Stimulated activated CD8-positive, alpha-beta memory T cell treated with anti-CD3 and anti-CD28 coated beads, Interleukin-2, amount 100 ng/mL, for 1 hour (primary cell): Measurements from ENCODE around the gene CLSTN2.
"Not testable (repeated sequence)": the region's sequence is repeated elsewhere in the genome, so short reads cannot be mapped to it uniquely, and the experiment has no call there.

ENCODE experiments used
- DNase-seq, 2 donors: peaks; one replicate each; pipeline ENCODE4 v3.0.0-alpha.2; 2020; ENCODE audit warnings: low read depth in 2 of 2

Gene CLSTN2

DNA sequence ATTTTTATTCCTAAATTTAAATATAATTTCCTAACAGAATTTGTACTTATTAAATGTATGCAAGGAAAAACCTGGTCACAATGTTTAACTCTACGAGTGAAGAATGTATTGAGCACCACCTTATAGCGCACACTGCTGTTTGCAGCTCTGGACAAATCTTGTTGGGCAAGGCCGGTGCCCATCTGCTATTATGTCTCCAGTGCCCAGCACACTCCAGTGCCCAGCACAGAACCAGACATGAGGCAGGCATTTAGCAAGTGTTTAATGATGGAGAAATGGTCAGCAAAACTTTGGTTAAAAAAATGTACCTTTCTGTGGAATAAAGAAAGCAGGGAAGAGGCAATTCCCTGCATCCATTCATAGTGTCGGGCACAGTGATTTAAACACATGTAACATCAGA lies 488.2 kb downstream of the CLSTN2 start:
- DNase-seq: no peak

DNA sequence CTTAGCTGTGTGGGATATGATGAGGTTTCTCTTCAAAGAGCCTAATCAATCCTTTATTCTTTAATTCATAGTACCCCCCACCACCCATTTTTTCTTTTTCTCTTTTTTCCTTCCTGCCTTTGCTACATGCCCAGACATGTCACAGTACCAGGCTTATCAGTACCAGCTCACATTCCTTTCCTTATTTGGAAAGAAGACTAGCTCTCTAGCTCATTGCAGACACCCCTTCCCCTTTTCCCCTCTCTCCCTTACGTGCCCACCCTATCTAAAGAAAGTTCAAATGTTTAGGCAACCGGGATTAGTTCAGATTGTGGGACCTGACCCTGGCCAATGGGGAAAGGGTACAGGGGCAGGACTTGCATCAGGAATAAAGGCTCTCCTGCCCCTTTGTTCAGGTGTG lies 488.6 kb downstream of the CLSTN2 start:
- DNase-seq: not testable (repeated sequence)

DNA sequence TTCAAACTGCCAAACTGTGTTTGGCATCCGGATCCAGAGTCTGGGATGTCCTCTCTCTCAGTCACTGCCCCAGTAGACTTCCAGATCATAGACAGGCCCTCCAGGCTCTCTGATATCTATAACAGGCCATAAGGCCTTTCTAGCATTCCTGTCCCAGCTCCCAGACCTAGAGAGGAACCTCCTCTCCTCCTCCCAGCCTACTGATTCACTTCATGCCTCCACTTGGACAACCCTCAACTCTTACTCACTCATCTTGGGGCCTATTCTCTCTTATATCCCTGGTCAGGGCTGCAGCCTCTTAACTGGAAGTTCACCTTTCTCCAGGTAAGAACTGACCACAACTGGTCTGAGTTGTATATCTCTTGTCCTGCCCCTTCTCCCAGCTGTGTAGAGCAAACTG lies 489.2 kb downstream of the CLSTN2 start:
- no peak for DNase-seq

DNA sequence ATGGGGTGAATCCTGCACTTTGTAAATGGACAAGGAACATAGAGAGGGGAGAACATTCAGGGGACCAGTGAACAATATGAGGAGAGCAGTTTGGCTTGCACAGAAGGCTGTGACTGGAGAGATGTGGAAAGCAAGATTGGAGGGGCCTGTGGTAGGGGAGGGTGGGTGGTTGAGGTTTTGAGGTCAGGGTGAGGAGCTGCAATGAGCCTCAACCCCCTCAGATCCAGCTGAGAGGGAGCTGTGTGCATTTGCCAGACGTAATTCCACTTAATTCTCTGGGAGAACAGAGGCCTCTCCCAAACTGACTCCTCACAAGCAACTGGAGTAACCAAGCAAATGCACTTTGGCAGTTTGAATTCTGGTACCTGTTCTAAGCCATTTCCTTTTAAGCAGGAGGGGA lies 489.7 kb downstream of the CLSTN2 start:
- no peak for DNase-seq

DNA sequence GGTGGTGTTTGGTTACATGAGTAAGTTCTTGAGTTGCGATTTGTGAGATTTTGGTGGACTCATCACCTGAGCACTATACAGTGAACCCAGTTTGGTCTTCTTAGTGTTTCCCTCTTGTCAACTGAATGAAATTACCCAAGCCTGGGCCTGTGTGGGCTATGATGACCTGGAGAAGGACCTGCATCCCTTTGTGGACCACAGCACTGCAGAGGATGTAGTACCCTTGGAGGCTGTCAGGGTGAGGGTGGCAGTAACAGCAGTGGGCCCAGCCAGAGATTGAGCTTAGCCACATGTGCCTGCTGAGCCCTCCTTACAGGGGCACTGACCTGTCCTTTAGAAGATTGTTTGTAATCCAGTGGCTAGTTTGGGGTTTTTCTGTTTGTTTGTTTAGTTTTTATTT lies 492.8 kb downstream of the CLSTN2 start:
- no peak for DNase-seq

DNA sequence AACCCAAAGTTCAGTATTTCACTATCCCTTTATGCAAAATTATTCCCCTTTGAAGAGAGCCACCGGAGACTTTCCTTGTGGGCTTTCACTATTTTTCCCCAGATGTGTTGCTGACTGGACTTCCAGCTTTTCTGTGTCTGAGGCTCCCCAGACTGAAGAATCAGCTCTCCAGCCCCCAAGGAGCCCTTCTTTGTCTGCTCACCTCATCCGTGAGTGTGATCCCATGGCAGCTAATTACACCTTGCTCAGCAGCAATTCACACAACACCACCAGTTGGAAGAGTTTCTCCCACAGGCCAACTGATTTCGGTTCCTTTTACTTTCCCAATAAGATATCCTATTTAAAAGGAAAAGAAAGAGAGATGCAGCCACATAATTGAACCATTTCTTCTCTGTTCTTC lies 493.4 kb downstream of the CLSTN2 start:
- DNase-seq: no peak

DNA sequence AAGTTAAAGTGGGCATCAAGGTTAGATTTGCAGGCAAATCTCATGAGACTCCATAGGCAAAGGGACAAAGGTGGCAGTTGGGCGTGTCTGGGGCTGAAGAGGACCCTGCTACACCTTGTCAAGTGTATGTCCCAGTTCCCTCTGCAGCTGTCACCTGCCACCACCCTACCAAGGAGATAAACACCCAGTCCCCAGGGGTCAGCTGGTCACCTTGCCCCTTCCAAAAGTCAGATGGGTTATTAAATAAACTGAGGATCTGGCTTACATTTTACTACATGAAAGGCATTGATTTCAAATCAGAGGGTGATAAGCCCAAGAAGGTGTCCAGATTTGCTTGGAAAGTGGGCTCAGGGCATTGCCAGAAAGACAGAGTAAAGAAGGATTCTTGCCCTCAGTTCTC lies 494.8 kb downstream of the CLSTN2 start:
- DNase-seq: no peak

DNA sequence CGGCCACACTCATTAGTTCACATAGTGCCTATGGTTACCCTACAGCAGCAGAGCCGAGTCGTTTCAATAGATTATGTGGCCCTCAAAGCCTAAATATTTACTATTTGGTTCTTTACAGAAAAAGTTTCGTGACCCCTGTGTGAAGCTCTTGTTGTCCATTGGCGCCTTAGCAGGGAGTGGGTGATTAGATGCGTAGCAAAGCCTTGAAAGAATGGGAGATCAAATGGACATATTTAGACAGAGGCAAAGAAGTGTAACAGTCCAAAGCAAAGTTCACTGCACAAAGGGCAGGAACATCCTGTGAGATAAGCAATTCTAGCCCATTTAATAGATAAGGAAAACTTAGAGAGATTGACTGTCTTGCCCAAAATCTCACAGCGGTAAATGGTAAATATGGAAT lies 495.5 kb downstream of the CLSTN2 start:
- DNase-seq: no peak

DNA sequence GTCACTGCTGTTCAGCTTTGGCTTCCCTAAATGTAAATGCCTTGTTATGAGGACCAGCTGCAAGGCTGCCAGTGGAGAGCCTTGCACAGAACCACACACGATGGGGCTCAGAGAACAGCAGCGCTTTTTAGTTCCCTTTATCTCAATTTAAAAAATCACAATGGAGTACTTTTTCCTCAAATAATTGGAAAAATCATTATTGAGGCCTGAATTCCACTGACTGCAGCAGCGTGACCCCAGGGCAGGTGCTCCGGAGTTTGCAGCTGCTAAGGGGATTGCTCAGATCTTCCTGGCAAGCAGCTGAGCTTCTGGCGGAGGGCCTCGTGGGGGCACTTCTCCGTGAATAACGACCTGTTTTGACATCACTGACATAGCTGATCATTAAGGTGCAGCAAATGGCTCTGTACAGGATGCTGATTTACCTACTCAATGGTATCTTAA lies 497.3 kb downstream of the CLSTN2 start:
- no peak for DNase-seq

DNA sequence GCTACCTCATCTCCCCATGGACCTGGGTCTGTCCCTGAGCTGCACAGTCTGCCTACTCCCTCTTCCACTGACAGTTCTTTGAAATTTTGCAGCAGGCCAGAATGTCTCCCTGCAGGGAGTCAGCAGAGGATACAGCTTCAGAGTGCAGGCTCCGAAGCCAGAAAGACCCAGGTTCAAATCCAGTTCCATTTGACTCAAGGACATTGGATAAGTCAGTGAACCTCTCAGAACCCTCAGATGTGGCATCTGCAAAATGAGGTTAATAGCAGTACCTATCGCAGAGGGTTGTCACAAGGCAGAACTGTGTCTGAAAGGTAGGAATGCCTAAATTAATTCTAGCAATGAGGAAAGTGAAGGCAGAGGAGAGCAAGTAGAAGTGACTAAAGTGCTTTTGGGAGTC lies 498.4 kb downstream of the CLSTN2 start:
- DNase-seq: no peak

DNA sequence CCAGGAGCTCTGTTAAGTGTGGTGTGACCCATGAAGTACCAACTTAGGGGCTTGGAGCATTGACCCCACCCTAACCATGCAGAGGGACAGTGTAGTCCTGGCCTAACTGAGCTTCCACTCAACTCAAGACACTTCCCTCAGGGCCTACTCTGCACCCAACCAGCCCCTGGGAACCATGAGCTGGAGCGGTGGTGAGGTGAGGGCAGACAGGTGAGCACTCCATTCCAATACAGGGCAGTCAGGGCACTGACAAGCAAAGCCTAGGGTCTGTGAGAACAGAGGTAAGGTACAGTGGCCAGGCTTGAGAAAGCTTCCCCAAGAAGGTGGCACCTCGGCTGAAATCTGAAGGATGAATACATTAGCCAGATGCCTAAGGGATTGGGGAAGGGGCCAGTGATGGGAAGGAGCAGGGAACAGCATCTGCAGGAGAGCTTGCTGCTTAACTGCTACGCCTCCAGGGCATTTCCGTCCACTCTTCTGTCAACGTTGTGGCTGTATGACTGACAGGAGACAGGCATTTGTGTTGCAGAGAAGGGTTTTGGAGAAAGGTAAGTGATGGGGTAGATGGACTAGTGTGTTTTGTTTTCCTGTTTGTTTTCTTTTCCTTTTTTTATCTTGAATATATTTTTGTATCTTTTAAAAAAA lies 499.4 kb downstream of the CLSTN2 start:
- no peak for DNase-seq

DNA sequence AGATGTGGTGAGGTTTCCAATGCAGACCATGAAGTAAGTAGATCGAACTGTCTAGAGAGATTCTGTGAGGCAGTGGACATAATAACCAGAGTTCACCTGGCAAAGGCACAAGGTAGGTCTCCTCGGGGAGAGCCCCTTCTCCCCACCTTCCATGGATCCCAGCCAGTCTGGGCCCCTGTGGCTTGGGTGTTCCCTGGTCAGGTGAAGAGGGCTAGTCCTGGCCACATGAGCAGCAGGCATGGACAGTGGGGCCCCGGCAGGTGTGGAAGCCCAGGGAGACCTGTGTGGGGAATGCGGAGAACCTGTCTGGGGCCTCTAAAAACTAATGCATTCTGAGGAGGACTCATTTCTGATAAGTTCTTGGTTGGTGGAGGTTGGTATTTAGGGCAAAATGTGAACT lies 501.4 kb downstream of the CLSTN2 start:
- DNase-seq: no peak

DNA sequence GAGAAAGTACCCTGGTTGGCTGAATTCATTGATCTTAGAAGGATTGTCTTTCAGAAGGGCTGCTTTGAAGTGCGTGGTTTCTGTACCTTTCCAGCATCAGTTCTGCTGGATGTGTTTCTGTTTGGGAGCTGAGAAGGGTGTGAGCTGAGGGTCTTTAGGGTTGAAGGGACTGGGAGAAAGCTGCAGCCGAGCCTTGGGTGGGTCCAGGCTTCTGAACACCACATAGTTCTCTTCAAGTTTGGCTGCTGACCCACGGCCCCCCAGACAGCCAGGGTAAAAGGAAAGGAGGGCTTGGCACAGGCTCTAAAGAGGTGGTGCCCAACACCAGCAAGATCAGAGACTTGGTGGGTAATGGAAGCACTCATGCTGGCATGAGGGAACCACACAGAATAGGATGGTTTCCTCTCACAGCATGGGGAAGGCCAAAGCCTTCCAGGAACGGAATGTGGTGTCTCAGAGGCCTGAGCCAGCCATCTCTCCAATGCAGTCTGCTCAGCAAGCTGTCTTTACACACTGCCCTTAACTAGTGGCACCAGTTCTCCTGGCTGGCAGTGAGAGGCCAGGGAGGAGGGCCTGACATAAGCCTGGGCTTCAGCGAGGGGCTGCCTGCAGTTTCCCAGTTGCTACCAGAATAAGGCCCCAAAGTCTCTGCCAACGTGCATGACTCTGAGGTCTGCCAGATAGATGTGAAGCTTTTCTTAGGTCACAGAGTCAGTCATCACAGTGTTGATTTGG lies 503.9 kb downstream of the CLSTN2 start:
- no peak for DNase-seq

DNA sequence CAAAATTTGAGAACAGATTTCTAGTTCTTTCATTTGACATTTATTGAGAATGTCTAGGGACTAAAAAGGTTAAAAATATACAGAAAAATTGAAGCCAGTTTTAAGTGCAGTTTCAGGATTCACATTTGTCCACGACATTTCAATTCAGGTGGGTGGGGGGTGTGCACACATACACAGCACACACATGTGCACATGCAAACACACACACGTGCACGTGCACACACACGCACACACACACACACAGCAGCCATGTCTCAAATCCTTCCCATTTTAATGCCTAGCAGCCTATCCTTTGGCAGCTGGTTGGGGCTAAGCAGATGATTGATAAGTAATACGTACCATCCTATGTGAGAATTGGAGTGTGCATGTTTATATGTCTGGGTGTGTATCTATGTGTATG lies 504.5 kb downstream of the CLSTN2 start:
- no peak for DNase-seq

DNA sequence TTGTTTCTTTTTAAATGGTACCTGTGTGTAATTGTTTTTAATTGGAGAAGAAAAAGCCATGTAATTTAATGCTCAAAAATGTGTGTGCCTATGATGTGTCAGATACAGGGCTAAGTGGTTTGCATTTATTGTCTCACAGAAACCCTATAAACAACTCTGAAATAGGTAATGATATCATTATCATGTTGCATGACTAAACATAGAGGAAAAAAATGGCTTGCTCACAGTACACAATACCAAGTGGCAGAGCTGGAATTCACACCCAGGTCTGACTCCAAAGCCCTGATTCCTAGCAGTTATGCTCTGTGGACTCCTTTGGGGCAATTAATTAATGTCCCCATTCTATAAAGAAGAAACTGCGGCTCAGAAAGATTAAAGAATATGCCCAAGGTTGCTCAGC lies 505.5 kb downstream of the CLSTN2 start:
- no peak for DNase-seq

DNA sequence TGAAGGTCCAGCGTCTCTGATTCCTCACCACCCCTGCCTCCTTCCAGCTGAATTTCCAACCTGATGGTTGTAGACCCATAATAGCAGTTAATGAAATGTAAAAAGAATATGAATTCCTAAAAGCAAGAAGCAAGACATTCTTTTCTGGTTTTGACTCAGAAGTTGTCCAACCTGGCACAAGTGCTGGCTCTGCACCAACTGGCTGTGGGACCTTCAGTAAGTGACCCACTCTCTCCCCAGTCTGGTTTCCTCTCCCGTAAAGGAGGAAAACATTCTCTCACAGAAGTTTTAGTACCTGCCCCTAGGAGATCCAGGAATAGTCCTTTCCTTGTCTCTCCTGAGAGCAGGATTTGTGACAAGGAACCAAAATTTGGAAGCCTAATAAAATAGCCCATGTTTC lies 506.0 kb downstream of the CLSTN2 start:
- no peak for DNase-seq

DNA sequence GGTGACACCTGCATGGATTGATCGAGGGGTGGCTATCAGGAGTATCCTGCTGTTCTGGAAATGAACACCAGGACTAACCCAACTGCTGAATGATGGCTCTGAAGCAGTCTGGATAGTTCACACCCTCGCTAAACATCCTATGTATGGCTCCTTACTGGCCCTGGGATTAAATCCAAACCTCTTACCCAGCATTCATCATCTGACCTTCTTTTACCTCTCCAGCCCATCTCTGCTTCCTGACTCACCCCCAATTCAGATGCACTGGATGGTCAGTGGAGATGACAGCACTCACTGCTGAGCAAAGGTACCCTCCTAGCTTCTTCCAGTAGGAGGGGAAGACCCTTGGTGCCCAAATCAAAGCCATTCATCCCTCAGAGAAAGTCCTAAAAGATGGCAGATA lies 507.6 kb downstream of the CLSTN2 start:
- no peak for DNase-seq

DNA sequence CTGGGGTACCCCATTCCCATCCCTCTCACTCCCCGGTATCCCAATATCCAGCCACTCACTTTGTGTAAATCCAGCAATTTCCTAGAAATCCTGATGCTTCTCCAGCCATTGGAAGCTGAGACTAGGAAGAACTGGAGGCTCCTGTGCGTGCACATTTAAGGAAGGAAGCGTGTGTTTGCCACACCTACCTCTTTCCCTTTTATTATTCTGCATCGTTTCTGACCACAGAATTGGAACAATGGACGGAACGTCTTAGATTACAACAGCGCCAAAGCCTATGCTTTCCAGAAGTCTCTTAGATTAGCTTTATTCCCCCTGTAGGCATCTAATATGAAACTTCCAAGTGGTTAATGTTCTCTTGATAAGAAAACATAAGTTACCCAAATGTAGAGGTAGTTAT lies 508.1 kb downstream of the CLSTN2 start:
- DNase-seq: no peak

DNA sequence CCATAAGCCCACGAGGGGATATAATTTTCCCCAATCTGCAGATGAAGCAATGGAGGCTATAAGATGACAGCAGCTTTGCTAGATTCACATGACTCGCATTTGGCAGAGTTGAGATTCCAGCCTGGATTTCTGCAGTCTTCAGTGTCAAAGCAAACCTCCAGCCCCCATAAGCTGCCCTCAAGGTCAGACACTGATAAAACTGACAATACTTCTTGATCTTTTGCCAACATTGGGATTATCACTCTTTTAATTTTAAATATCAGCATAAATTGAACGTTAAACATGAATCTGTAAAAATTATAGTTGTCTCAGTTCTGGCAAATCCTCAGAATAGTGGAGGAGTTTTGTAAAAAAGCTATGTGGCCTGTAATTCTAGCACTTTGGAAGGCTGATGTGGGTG lies 508.8 kb downstream of the CLSTN2 start:
- no peak for DNase-seq

DNA sequence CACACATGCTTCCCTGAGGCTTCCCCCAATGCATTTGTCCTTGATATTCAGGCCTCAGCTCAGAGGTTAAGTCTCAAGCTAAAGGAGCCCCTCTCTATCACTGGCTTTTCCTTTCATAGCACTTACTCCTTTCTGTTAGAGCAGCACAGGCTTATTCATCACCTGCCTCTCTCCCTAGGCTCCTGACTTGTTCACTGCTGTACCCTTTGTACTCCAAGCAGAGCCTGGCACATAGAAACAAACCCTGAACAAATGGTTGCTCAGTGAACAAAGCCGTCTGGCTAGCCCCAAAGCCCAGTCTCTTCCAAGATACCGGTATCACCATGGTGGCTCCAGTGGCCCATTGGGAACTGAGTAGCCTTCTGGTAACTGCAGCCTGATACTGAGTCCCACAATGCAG lies 511.7 kb downstream of the CLSTN2 start:
- DNase-seq: no peak

DNA sequence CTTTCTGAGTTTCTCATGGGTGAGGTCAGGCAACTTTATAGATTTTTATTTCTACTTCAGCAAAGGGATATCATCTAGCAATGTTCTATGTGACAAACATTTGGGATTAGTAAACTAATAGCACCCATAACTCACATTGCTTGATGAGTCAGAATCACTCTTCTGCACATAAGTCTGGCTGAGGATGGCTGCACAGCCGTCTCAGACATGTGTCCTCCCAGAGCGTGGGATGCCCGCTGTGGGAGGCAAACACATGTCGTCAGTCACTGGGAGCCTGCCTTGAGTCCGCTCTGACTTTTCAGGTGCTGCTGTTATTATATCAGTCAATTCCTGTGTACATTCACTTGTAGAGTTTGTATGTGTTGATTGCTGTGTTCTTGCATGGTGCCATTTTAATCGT lies 512.2 kb downstream of the CLSTN2 start:
- no peak for DNase-seq

DNA sequence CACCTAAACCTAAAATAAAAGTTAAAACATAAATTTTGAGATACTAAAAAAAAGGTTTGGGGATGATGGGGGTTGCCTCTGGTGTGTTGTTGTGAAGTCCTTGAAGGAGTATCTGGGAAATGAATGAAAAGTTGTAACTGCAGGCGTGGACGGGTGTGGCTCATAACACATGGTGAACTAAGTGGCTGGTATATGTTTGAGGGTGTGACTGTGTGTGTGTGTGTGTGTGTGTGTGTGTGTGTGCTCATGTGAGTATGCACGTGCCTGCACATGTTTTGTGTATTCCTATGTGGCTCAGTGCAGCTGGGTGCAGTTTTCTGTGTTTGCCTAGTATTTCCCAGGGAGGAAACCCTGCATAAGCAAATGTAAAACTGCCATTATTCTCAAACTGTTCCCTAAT lies 513.0 kb downstream of the CLSTN2 start:
- DNase-seq: no peak

DNA sequence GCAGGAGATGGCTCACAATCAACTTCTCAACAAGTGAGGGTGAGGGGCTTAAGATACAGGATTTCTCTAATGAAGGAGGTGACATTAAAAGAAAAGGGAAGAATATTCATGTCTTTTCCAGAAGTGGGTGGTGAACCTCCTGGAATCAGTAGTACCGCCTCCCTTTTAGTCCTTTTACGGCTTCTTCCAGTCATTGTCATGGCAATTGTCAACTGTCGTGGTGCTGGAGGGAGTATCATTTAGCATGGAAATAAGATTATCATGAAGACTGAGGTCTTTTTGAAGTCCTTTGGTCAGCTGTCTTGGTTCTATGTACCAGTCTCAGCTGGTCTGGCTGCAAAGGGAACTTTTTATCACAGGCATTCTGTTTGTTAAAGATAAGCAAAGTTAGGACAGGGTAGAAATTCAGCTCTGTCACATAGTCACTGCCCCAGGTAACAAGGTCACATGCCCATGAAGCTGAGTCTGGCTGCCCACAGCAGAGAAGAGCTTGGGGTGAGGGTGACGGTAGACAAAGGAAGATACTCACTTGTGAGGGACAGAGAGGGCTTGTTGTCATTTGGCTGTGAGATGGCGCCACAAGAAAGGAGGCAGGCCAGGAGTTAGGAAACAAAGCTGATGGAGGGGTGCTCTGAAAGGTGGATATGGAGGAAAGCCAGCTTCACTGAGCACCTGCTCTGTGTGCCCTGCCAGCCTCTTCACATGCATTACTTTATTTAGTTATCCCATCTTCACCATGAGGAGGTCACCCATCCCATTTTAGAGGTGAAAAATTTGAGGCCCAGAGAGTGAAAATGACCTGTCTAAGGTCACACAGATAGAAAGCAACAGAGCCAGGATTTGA lies 514.6 kb downstream of the CLSTN2 start:
- DNase-seq: no peak
